CD4-positive, alpha-beta memory T cell (primary cell): ENCODE results near the gene SAXO2. TPM values are rescaled to one million over a fixed set of nuclear protein-coding genes. Genes with fewer than 3 reads are reported as not detected.
"Not testable (repeated sequence)": the region's sequence is repeated elsewhere in the genome, so short reads cannot be mapped to it uniquely, and the experiment has no call there.

Experiments used
- CTCF ChIA-PET: fragments of 350-600 bp; sonication (Branson Sonifier 250); formaldehyde crosslinking; loops from one replicate; lab custom pipeline; 2021; ENCODE audit warnings: inconsistent platforms; ENCODE audit not compliant: partially characterized antibody; lab: Charles Lee
- POLR2A ChIA-PET: fragments of 350-600 bp; sonication (Branson Sonifier 250); formaldehyde crosslinking; loops from one replicate; lab custom pipeline; 2021; ENCODE audit not compliant: partially characterized antibody; lab: Charles Lee
- DNase-seq, 5 donors: peaks; one replicate each; pipeline versions ENCODE4 v3.0.0 to v3.0.0-alpha.2; 2020 to 2022; ENCODE audit warnings: mixed read lengths in 1 of 5
- H3K27ac ChIP-seq: one replicate; pipeline ENCODE4 v1.7.0; 2013; ENCODE audit warnings: low read depth, low read length
- H3K27me3 ChIP-seq: 2 replicates; pipeline ENCODE4 v1.7.0; 2013; ENCODE audit warnings: mild to moderate bottlenecking, low read length, moderate library complexity; ENCODE audit not compliant: insufficient read depth
- H3K36me3 ChIP-seq: 2 replicates; pipeline ENCODE4 v1.7.0; 2013; ENCODE audit warnings: mild to moderate bottlenecking, low read length, moderate library complexity; ENCODE audit not compliant: insufficient read depth
- H3K4me1 ChIP-seq: 2 replicates; pipeline ENCODE4 v1.7.0; 2013; ENCODE audit warnings: mild to moderate bottlenecking, low read length, moderate library complexity; ENCODE audit not compliant: insufficient read depth
- H3K4me3 ChIP-seq, 2 donors: one replicate each; pipeline ENCODE4 v1.7.0; 2013; ENCODE audit warnings: low read length in 2 of 2, mild to moderate bottlenecking in 1 of 2
- H3K9me3 ChIP-seq, 2 donors: one replicate each; pipeline ENCODE4 v1.7.0; 2013; ENCODE audit warnings: low read length in 2 of 2, control low read depth in 1 of 2; ENCODE audit not compliant: control insufficient read depth in 1 of 2
- H3K27ac Mint-ChIP-seq, 7 donors: one replicate each; pipeline ENCODE4 v1.8.0; 2020 to 2021; ENCODE audit warnings: mixed read lengths in 7 of 7, mild to moderate bottlenecking in 6 of 7, inconsistent platforms in 3 of 7, moderate library complexity in 3 of 7
- H3K27me3 Mint-ChIP-seq, 2 donors: one replicate each; pipeline ENCODE4 v1.8.0; 2020 to 2021; ENCODE audit warnings: mixed read lengths in 2 of 2
- H3K36me3 Mint-ChIP-seq, 2 donors: one replicate each; pipeline ENCODE4 v1.8.0; 2020 to 2021; ENCODE audit warnings: mixed read lengths in 2 of 2, inconsistent platforms in 1 of 2, mild to moderate bottlenecking in 1 of 2
- H3K4me1 Mint-ChIP-seq, 4 donors: one replicate each; pipeline ENCODE4 v1.8.0; 2020 to 2021; ENCODE audit warnings: mixed read lengths in 4 of 4, mild to moderate bottlenecking in 1 of 4
- H3K4me3 Mint-ChIP-seq, 8 donors: one replicate each; pipeline ENCODE4 v1.8.0; 2020 to 2021; ENCODE audit warnings: mixed read lengths in 8 of 8, mild to moderate bottlenecking in 7 of 8, moderate library complexity in 6 of 8, inconsistent platforms in 3 of 8
- H3K9me3 Mint-ChIP-seq, 8 donors: one replicate each; pipeline ENCODE4 v1.8.0; 2020 to 2021; ENCODE audit warnings: mixed read lengths in 8 of 8, mild to moderate bottlenecking in 5 of 8, inconsistent platforms in 3 of 8, moderate library complexity in 1 of 8
- intact Hi-C: fragments of 100-400 bp; cut with micrococcal nuclease; formaldehyde crosslinking; loops from one replicate; pipeline ENCODE4 v1.15.1; 2023
- polyA plus RNA-seq, 2 donors: library from polyadenylated mRNA; unstranded; fragments of 300-500 nt; fragmentation: Illumina TruSeq; gene quantifications; one replicate each; pipeline ENCODE4 v1.2.3, GENCODE V29; 2021
- total RNA-seq, 2 experiments: library from RNA; stranded (reverse); gene quantifications; one replicate each; pipeline ENCODE4 v1.2.3, GENCODE V29; 2021

Gene SAXO2
- total and polyA plus RNA-seq, 4 experiments from 2014 or later = 0.26 to 2.7 (median 1.7) TPM; not detected in 1

DNA sequence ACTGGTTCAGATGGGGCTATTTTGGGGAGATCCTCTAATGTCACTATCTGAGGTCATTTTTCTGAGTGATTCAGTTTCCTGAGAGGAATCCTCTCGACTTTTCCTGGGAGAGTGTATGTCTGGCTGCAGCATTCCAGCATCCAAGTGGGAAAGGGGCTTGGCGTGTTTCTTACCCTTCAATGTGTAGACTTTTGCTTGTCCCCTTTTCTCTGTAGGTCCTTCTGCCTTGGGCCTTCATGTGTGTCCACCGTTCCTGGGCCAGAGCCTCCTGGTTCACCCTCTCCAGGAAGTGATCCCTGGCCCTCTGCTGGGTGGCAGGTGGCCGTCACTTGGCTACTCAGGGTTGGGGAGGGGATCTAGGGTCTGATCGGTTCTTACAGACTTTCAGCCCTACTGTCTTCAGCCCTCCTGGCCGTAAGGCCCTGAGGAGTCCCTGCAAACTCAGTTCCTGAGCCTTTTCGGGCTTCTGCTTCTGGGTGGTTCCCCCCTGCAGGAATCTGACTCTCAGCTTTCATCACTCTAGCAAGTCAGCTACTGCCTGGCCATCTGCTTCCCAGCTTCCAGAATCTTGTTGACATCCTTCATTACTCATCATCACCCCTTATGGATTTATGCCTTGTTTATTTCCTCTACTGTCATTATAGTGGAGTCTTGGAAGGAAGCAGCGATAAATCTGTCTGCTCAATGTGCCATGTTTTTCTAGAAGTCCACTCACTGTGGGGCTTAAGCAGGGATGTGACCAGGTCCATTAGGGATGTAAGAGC, 50.1 kb downstream of the SAXO2 start:
- ChIA-PET POLR2A (no interaction called here), CTCF (no interaction called here)
- Mint-ChIP-seq H3K4me1 (peaks cover 0 to 2% (median 0%) of the 10 kb centered on the region in 4 donors), H3K27ac (peak overlapping the region in 1 of 7 donors; percentile 32), H3K4me3 (no peak overlapping the region), H3K27me3 (peaks cover 0 to 1% of the 10 kb centered on the region in 2 donors), H3K9me3 (peaks cover 0 to 13% (median 4%) of the 10 kb centered on the region in 8 donors), H3K36me3 (peaks cover 0 to 10% of the 10 kb centered on the region in 2 donors)
- H3K36me3 ChIP-seq = no peaks in the 10 kb centered on the region
- H3K4me1 ChIP-seq = no peaks in the 10 kb centered on the region
- intact Hi-C loops = no loop called here
- no peak overlapping the region for H3K4me3 ChIP-seq
- H3K27me3 ChIP-seq = no peaks in the 10 kb centered on the region
- no peaks in the 10 kb centered on the region for H3K9me3 ChIP-seq
- H3K27ac ChIP-seq = no peak overlapping the region
- no peak for DNase-seq

DNA sequence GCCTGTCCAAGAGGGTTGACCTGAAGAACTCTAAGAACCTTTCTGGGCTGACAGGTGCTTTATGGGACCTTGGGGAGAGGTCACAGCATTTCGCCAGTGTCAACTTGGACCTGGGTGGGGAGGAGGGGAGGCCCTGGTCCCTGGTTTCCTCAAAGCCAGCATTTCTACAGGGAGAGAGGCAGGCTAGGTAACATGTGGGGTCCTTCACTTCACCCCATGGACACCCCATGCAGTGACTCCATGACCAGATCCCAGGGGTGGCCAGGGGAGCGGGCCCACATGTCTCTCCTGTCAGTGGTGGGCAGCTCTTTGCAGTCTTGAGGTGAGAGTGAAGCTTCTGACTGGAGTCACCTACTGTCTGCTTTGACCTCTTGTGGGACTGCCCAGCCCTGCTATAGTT, 50.8 kb downstream of the SAXO2 start:
- CTCF ChIA-PET = interaction anchor here (1.2 kb wide), 1 partner anchor 33 kb away, joined by 3 read pairs; no protein-coding TSS in a partner anchor
- POLR2A ChIA-PET = no interaction called here
- no peak overlapping the region for H3K27ac Mint-ChIP-seq
- peaks cover 0 to 13% (median 4%) of the 10 kb centered on the region in 8 donors for H3K9me3 Mint-ChIP-seq
- intact Hi-C loops = no loop called here
- Histone ChIP-seq H3K4me1 (no peaks in the 10 kb centered on the region), H3K27ac (no peak overlapping the region), H3K36me3 (no peaks in the 10 kb centered on the region), H3K9me3 (no peaks in the 10 kb centered on the region), H3K27me3 (no peaks in the 10 kb centered on the region), H3K4me3 (no peak overlapping the region)
- H3K4me3 Mint-ChIP-seq = no peak overlapping the region
- peaks cover 0 to 2% (median 0%) of the 10 kb centered on the region in 4 donors for H3K4me1 Mint-ChIP-seq
- peaks cover 0 to 1% of the 10 kb centered on the region in 2 donors for H3K27me3 Mint-ChIP-seq
- peaks cover 0 to 10% of the 10 kb centered on the region in 2 donors for H3K36me3 Mint-ChIP-seq
- DNase-seq = no peak

- H3K27ac Mint-ChIP-seq, POLR2A ChIA-PET: not testable (repeated sequence)
- H3K9me3 Mint-ChIP-seq = peaks cover 0 to 13% (median 4%) of the 10 kb centered on the region in 8 donors
Observed at GRCh38 chr15:82313951-82314768, 51.5 kb downstream of the SAXO2 start.

GRCh38 chr15:82314769-82315518, 52.3 kb downstream of the SAXO2 start:
- Mint-ChIP-seq H3K9me3 (peaks cover 0 to 13% (median 4%) of the 10 kb centered on the region in 8 donors), H3K27me3 (peaks cover 0 to 1% of the 10 kb centered on the region in 2 donors), H3K36me3 (peaks cover 0 to 7% of the 10 kb centered on the region in 2 donors), H3K4me1 (no peaks in the 10 kb centered on the region), H3K4me3 (no peak overlapping the region), H3K27ac (peak overlapping the region in 1 of 7 donors; percentile 68)
- no peaks in the 10 kb centered on the region for H3K27me3 ChIP-seq
- H3K9me3 ChIP-seq = no peaks in the 10 kb centered on the region
- H3K4me3 ChIP-seq = no peak overlapping the region
- H3K4me1 ChIP-seq = no peaks in the 10 kb centered on the region
- no peaks in the 10 kb centered on the region for H3K36me3 ChIP-seq
- DNase-seq = no peak
- intact Hi-C loops = no loop called here
- CTCF ChIA-PET = interaction anchor here (1.2 kb wide), 1 partner anchor 35 kb away, joined by 3 read pairs; no protein-coding TSS in a partner anchor
- no peak overlapping the region for H3K27ac ChIP-seq
- POLR2A ChIA-PET = no interaction called here

More at GRCh38 chr15:82313951-82314768, 51.5 kb downstream of the SAXO2 start:
- H3K9me3 ChIP-seq, H3K36me3 Mint-ChIP-seq, H3K27ac ChIP-seq, H3K27me3 Mint-ChIP-seq, H3K4me1 ChIP-seq, DNase-seq, intact Hi-C loops, H3K4me1 Mint-ChIP-seq, H3K4me3 Mint-ChIP-seq, H3K4me3 ChIP-seq, H3K36me3 ChIP-seq, H3K27me3 ChIP-seq: not testable (repeated sequence)
- CTCF ChIA-PET = interaction anchor here (1.2 kb wide), 1 partner anchor 34 kb away, joined by 3 read pairs; no protein-coding TSS in a partner anchor

GRCh38 chr15:82315519-82316246, 53.1 kb downstream of the SAXO2 start:
- H3K4me3 ChIP-seq = no peak overlapping the region
- Mint-ChIP-seq H3K9me3 (peaks cover 0 to 8% (median under 1%) of the 10 kb centered on the region in 8 donors), H3K27ac (no peak overlapping the region), H3K4me1 (no peaks in the 10 kb centered on the region), H3K4me3 (no peak overlapping the region), H3K36me3 (peaks cover 0 to 2% of the 10 kb centered on the region in 2 donors), H3K27me3 (peaks cover 0 to 1% of the 10 kb centered on the region in 2 donors)
- ChIA-PET POLR2A (no interaction called here), CTCF (no interaction called here)
- H3K27ac ChIP-seq = no peak overlapping the region
- H3K27me3 ChIP-seq = no peaks in the 10 kb centered on the region
- DNase-seq = no peak
- no peaks in the 10 kb centered on the region for H3K36me3 ChIP-seq
- no peaks in the 10 kb centered on the region for H3K4me1 ChIP-seq
- H3K9me3 ChIP-seq = no peaks in the 10 kb centered on the region
- intact Hi-C loops = no loop called here

DNA sequence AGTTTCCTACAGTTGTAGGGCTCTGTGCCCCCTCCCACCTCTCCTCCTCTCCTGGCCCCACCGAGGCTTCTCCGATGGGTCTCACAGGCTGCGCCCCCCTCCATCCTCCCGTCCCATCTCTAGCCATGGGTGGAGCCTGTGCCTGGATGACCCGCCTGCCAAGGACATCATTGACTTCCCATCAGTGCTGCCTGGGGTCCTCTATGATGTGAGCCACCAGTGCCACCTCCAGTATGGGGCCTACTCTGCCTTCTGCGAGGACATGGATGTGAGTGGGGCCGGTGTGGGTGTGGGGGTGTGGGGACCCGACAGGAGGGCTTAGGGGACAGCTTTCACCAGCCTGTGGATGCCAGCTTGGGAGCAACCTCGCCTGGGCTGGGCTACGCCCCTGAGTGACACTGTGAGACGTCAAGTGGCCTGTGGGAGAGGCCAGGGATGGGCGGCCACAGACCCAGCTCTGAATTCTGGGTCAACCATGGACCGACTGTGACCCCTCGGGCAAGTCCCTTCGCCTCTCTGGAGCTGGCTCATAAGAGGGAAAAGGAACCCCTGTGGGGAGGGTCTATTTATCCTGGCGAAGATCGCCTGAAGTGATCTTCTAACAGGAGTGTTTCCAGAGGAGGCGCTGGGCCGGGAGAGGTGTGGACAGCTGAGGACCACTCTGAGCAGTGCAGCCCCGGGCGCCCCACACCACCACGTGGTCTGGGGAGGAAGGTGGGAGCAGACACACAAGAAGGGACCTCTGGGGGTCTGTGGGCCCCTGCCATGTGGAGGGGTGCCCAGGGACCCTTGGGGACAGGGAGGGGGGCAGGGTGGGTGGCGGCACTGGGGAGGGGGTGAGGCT, 53.9 kb downstream of the SAXO2 start:
- H3K4me3 Mint-ChIP-seq, H3K36me3 ChIP-seq, H3K27me3 Mint-ChIP-seq, intact Hi-C loops, H3K27ac ChIP-seq, H3K27ac Mint-ChIP-seq, H3K4me3 ChIP-seq, H3K9me3 ChIP-seq, DNase-seq, H3K9me3 Mint-ChIP-seq, POLR2A ChIA-PET, H3K4me1 ChIP-seq, H3K36me3 Mint-ChIP-seq, H3K4me1 Mint-ChIP-seq, CTCF ChIA-PET, H3K27me3 ChIP-seq: not testable (repeated sequence)
